ENCODE measurements around the gene NMU. TPM values are rescaled to one million over a fixed set of nuclear protein-coding genes. Genes with fewer than 3 reads are reported as not detected.

The NMU gene
- total RNA-seq, 1 donor from 2014 or later, result 0.71 TPM

- no peak for DNase-seq (ENCODE audit: low read depth)
- TF ChIP-seq, protein P1, sequence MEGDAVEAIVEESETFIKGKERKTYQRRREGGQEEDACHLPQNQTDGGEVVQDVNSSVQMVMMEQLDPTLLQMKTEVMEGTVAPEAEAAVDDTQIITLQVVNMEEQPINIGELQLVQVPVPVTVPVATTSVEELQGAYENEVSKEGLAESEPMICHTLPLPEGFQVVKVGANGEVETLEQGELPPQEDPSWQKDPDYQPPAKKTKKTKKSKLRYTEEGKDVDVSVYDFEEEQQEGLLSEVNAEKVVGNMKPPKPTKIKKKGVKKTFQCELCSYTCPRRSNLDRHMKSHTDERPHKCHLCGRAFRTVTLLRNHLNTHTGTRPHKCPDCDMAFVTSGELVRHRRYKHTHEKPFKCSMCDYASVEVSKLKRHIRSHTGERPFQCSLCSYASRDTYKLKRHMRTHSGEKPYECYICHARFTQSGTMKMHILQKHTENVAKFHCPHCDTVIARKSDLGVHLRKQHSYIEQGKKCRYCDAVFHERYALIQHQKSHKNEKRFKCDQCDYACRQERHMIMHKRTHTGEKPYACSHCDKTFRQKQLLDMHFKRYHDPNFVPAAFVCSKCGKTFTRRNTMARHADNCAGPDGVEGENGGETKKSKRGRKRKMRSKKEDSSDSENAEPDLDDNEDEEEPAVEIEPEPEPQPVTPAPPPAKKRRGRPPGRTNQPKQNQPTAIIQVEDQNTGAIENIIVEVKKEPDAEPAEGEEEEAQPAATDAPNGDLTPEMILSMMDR (IDR thresholded peaks at IDR 0.05; ENCODE audit: insufficient read depth, low read length, poor library complexity, severe bottlenecking), result no peak
- Histone ChIP-seq H3K36me3 (ENCODE audit: control insufficient read depth, insufficient read depth, low read length) (no peaks in the 10 kb centered on the region), H3K4me3 (ENCODE audit: low read depth, low read length) (no peak overlapping the region), H3K27me3 (ENCODE audit: control insufficient read depth, insufficient read depth, low read length) (no peaks in the 10 kb centered on the region)
These were observed 25.4 kb upstream of the NMU start for GRCh38 chr4:55661398-55662056.

GRCh38 chr4:55658657-55659056, 22.6 kb upstream of the NMU start:
- no peaks in the 10 kb centered on the region for H3K36me3 ChIP-seq (ENCODE audit: control insufficient read depth, insufficient read depth, low read length)
- no peaks in the 10 kb centered on the region for H3K27me3 ChIP-seq (ENCODE audit: control insufficient read depth, insufficient read depth, low read length)
- TF ChIP-seq, protein P1 (IDR thresholded peaks at IDR 0.05; ENCODE audit: insufficient read depth, low read length, poor library complexity, severe bottlenecking), result no peak
- no peak overlapping the region for H3K4me3 ChIP-seq (ENCODE audit: low read depth, low read length)
- no peak for DNase-seq (ENCODE audit: low read depth)

- no peak for DNase-seq (ENCODE audit: low read depth)
- no peaks in the 10 kb centered on the region for H3K27me3 ChIP-seq (ENCODE audit: control insufficient read depth, insufficient read depth, low read length)
- TF ChIP-seq, protein P1 (IDR thresholded peaks at IDR 0.05; ENCODE audit: insufficient read depth, low read length, poor library complexity, severe bottlenecking), result no peak
- no peak overlapping the region for H3K4me3 ChIP-seq (ENCODE audit: low read depth, low read length)
- H3K36me3 ChIP-seq (ENCODE audit: control insufficient read depth, insufficient read depth, low read length), result no peaks in the 10 kb centered on the region
These were observed 18.0 kb upstream of the NMU start for GRCh38 chr4:55654131-55654530.

DNA sequence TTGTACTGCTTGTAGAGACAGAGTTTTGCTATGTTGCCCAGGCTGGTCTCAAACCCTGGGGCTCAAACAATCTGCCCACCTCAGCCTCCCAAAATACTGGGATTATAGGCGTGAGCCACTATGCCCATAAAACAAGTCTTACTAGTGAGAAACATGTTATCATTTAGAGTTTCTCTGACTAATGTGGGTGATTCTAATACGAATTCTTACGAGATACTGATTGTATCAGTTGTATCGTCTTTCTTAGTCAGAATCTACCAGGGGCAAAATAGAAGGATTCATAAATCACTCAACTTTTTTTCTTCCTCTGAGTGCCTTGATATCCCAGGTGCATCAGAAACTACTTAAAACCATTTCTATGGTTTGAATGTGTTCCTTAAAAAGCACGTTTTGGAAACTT, 14.4 kb upstream of the NMU start:
- TF ChIP-seq, protein P1 (IDR thresholded peaks at IDR 0.05; ENCODE audit: insufficient read depth, low read length, poor library complexity, severe bottlenecking), result no peak
- no peaks in the 10 kb centered on the region for H3K27me3 ChIP-seq (ENCODE audit: control insufficient read depth, insufficient read depth, low read length)
- DNase-seq (ENCODE audit: low read depth), result no peak
- no peaks in the 10 kb centered on the region for H3K36me3 ChIP-seq (ENCODE audit: control insufficient read depth, insufficient read depth, low read length)
- H3K4me3 ChIP-seq (ENCODE audit: low read depth, low read length), result no peak overlapping the region

DNA sequence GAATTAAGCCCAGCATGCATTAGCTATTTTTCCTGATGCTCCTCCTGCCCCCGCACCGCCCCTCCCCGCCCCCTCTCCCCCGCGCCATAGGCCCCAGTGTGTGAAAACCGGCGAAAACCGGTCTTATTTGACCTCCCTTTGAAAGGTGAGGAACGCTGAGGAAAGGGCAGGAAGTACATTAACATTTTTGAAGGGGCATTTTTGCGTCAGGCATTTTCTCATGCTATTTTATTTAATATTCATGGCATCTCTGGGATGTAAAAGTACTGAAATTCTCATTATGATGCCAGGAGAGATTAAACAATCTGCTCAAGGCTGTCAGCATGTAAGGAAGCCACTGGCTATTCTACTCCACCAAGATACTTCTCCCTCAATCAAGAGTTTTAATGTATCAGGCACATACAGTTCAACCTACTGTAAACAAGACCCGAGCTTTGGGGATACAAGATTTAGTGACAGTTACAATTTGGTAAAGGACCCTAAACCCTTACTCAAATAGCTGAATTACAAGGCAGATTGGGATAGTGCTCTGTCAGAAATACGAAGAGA, 1.2 kb upstream of the NMU start:
- H3K36me3 ChIP-seq (ENCODE audit: control insufficient read depth, insufficient read depth, low read length), result no peaks in the 10 kb centered on the region
- TF ChIP-seq, protein P1 (IDR thresholded peaks at IDR 0.05; ENCODE audit: insufficient read depth, low read length, poor library complexity, severe bottlenecking), result no peak
- no peak for DNase-seq (ENCODE audit: low read depth)
- no peak overlapping the region for H3K4me3 ChIP-seq (ENCODE audit: low read depth, low read length)
- H3K27me3 ChIP-seq (ENCODE audit: control insufficient read depth, insufficient read depth, low read length), result peaks cover 9% of the 10 kb centered on the region

DNA sequence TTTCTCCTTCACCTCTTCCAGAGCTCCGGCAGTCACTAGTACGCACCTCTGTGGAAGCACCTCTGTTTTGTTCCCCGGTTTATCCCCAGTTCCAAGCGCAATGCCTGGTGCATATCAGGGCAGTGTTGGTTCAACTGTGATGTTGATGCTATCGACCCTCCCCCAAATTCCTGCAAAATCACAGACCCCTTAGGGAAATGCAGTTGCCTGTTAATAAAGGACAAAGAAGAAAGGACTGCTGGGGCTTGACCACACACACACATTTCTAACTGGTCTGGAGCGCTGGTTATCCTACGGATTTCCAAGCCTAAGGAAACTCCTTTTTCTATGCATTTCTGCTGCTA, 530 bp upstream of the NMU start:
- DNase-seq (ENCODE audit: low read depth), result no peak

More for the DNA sequence above, 530 bp upstream of the NMU start:
- TF ChIP-seq, protein P1 (IDR thresholded peaks at IDR 0.05; ENCODE audit: insufficient read depth, low read length, poor library complexity, severe bottlenecking), result no peak
- H3K36me3 ChIP-seq (ENCODE audit: control insufficient read depth, insufficient read depth, low read length), result no peaks in the 10 kb centered on the region
- peak overlapping the region; percentile 49 for H3K4me3 ChIP-seq (ENCODE audit: low read depth, low read length)
- H3K27me3 ChIP-seq (ENCODE audit: control insufficient read depth, insufficient read depth, low read length), result peaks cover 9% of the 10 kb centered on the region

Measured in kidney epithelial cell (primary cell).